SK-N-SH (cell line): ENCODE data around the gene BAIAP2L1. TPM values are rescaled to one million over a fixed set of nuclear protein-coding genes. Genes with fewer than 3 reads are reported as not detected.
"Not testable (repeated sequence)": the region's sequence is repeated elsewhere in the genome, so short reads cannot be mapped to it uniquely, and the experiment has no call there.

Source experiments
- CTCF ChIA-PET: fragments of 300-600, 350-600 bp; formaldehyde crosslinking; extraction: SDS; loops from one replicate; lab custom pipeline; 2021; lab: Yijun Ruan, JAX
- POLR2A ChIA-PET: fragments of 350-600 bp; sonication (Branson Sonifier 250); formaldehyde crosslinking; extraction: SDS; loops from one replicate; lab custom pipeline; 2020; ENCODE audit warnings: antibody characterized with exemption, inconsistent platforms; lab: Yijun Ruan, JAX
- DNase-seq: peaks from one replicate; pipeline ENCODE4 v3.0.0; 2012
- H2AFZ ChIP-seq: fragments of 200-600 bp; sonication (generic); 2 replicates; pipeline ENCODE4 v1.8.1; 2016; ENCODE audit warnings: antibody characterized with exemption, mild to moderate bottlenecking, low read depth
- H3F3A ChIP-seq: fragments of 200-600 bp; sonication (generic); replicated peaks from 2 replicates; pipeline ENCODE3; 2016; ENCODE audit warnings: antibody characterized with exemption, mild to moderate bottlenecking; ENCODE audit not compliant: insufficient read depth
- H3K27ac ChIP-seq, 2 experiments: fragments of 200-500 bp in 1 of 2; fragments of 200-600 bp in 1 of 2; sonication (Bioruptor generic) in 1 of 2; sonication (generic), shearing (Covaris generic) in 1 of 2; 2 replicates each; pipeline versions ENCODE4 v1.5.1 to v1.6.1; 2014 to 2016; ENCODE audit warnings: low read depth in 2 of 2, inconsistent platforms in 1 of 2, low read length in 1 of 2, mild to moderate bottlenecking in 1 of 2, mixed read lengths in 1 of 2
- H3K27me3 ChIP-seq: fragments of 200-600 bp; sonication (generic), shearing (Covaris generic); 2 replicates; pipeline ENCODE4 v1.6.1; 2016; ENCODE audit warnings: mixed run types; ENCODE audit not compliant: insufficient read depth
- H3K36me3 ChIP-seq, 2 experiments: fragments of 200-500 bp in 1 of 2; fragments of 200-600 bp in 1 of 2; sonication (Bioruptor generic) in 1 of 2; sonication (generic) in 1 of 2; replicated peaks in 1 of 2; 2 replicates each; pipeline versions ENCODE3 to v1.5.1; 2014 to 2016; ENCODE audit warnings: low read length in 1 of 2, mild to moderate bottlenecking in 1 of 2; ENCODE audit not compliant: insufficient read depth in 2 of 2, control insufficient read depth in 1 of 2
- H3K4me1 ChIP-seq, 2 experiments: fragments of 200-500 bp in 1 of 2; fragments of 200-600 bp in 1 of 2; sonication (Bioruptor generic) in 1 of 2; sonication (generic), shearing (Covaris generic) in 1 of 2; 2 replicates each; pipeline versions ENCODE4 v1.5.1 to v1.6.1; 2014 to 2016; ENCODE audit warnings: low read depth in 1 of 2, low read length in 1 of 2, mixed run types in 1 of 2; ENCODE audit not compliant: insufficient read depth in 2 of 2, control insufficient read depth in 1 of 2
- H3K4me2 ChIP-seq: fragments of 200-600 bp; sonication (generic), shearing (Covaris generic); 2 replicates; pipeline ENCODE4 v1.6.1; 2017; ENCODE audit warnings: mixed run types
- H3K4me3 ChIP-seq, 2 experiments: fragments of 200-500 bp in 1 of 2; fragments of 200-600 bp in 1 of 2; sonication (Bioruptor generic) in 1 of 2; sonication (generic), shearing (Covaris generic) in 1 of 2; 2 replicates each; pipeline versions ENCODE4 v1.5.1 to v1.8.1; 2014 to 2016; ENCODE audit warnings: low read depth in 2 of 2, inconsistent platforms in 1 of 2, low read length in 1 of 2, mild to moderate bottlenecking in 1 of 2, mixed read lengths in 1 of 2, moderate library complexity in 1 of 2
- H3K79me2 ChIP-seq: fragments of 200-600 bp; sonication (generic); 2 replicates; pipeline ENCODE4 v1.8.1; 2017; ENCODE audit warnings: mild to moderate bottlenecking; ENCODE audit not compliant: insufficient read depth
- H3K9ac ChIP-seq: fragments of 200-600 bp; sonication (generic); 2 replicates; pipeline ENCODE4 v1.6.1; 2017; ENCODE audit warnings: mixed run types
- H3K9me2 ChIP-seq: fragments of 200-600 bp; sonication (generic); 2 replicates; pipeline ENCODE4 v1.6.1; 2017; ENCODE audit warnings: mixed run types
- H3K9me3 ChIP-seq: fragments of 200-600 bp; sonication (generic); 2 replicates; pipeline ENCODE4 v1.6.1; 2017; ENCODE audit warnings: mixed run types, mild to moderate bottlenecking, moderate library complexity
- H4K20me1 ChIP-seq: fragments of 200-600 bp; sonication (generic); 2 replicates; pipeline ENCODE4 v1.6.1; 2017; ENCODE audit warnings: mild to moderate bottlenecking, mixed run types; ENCODE audit not compliant: insufficient read depth
- CHD2 ChIP-seq: fragments of 150-350 bp; IDR thresholded peaks from 2 replicates; pipeline ENCODE4 v1.6.1; 2018; ENCODE audit warnings: low read length; ENCODE audit not compliant: partially characterized antibody
- CTCF ChIP-seq: fragments of 200-600 bp; sonication (generic); IDR thresholded peaks from 2 replicates; pipeline ENCODE4 v1.6.1; 2017; ENCODE audit warnings: antibody characterized with exemption, mild to moderate bottlenecking, moderate library complexity
- ELF1 ChIP-seq: IDR thresholded peaks from 2 replicates; pipeline ENCODE4 v1.4.0; 2012
- EP300 ChIP-seq, 2 experiments: IDR thresholded peaks; 2 replicates each; pipeline versions ENCODE4 v1.4.0 to v1.6.1; 2012; ENCODE audit warnings: borderline replicate concordance in 1 of 2, low read depth in 1 of 2, low read length in 1 of 2
- EZH2phosphoT487 ChIP-seq: fragments of 200-600 bp; sonication (generic); IDR thresholded peaks from 2 replicates; pipeline ENCODE4 v1.6.1; 2017; ENCODE audit warnings: low read depth, mixed run types, mild to moderate bottlenecking, antibody characterized with exemption, moderate library complexity, borderline replicate concordance
- GABPA ChIP-seq: IDR thresholded peaks from 2 replicates; pipeline ENCODE4 v1.4.0; 2012; ENCODE audit warnings: low read depth, mild to moderate bottlenecking
- GATA2 ChIP-seq: sonication (generic); formaldehyde crosslinking; IDR thresholded peaks from 2 replicates; pipeline ENCODE4 v1.5.0; 2020; ENCODE audit warnings: mild to moderate bottlenecking, missing genetic modification reagents
- IRF3 ChIP-seq: fragments of 150-350 bp; IDR thresholded peaks from 2 replicates; pipeline ENCODE4 v1.6.1; 2016; ENCODE audit warnings: mild to moderate bottlenecking, low read depth, low read length
- MAX ChIP-seq: IDR thresholded peaks from 2 replicates; pipeline ENCODE4 v1.4.0; 2012; ENCODE audit warnings: low read depth
- PBX3 ChIP-seq: IDR thresholded peaks from 2 replicates; pipeline ENCODE4; 2012
- POLR2AphosphoS5 ChIP-seq: IDR thresholded peaks from 2 replicates; pipeline ENCODE4 v1.6.1; 2012; ENCODE audit warnings: low read depth, low read length
- RAD21 ChIP-seq: IDR thresholded peaks from 2 replicates; pipeline ENCODE4 v1.6.1; 2012; ENCODE audit warnings: mild to moderate bottlenecking, low read length
- REST ChIP-seq: IDR thresholded peaks from 2 replicates; pipeline ENCODE4 v1.6.1; 2012; ENCODE audit warnings: mild to moderate bottlenecking, low read depth, low read length, moderate library complexity
- RXRA ChIP-seq: IDR thresholded peaks from 2 replicates; pipeline ENCODE4 v1.4.0; 2012; ENCODE audit warnings: low read depth, mild to moderate bottlenecking, borderline replicate concordance
- TCF12 ChIP-seq: IDR thresholded peaks from 2 replicates; pipeline ENCODE4 v1.4.0; 2012
- YY1 ChIP-seq: IDR thresholded peaks from 2 replicates; pipeline ENCODE4 v1.4.0; 2012; ENCODE audit warnings: low read depth, mild to moderate bottlenecking
- WGBS: methylation state at CpG from one replicate; pipeline ENCODE4 v1.1.6; 2017; ENCODE audit warnings: low lambda C conversion rate; 5-methylcytosine and 5-hydroxymethylcytosine counted together
- polyA plus RNA-seq, 3 experiments: library from polyadenylated mRNA; depleted of rRNA; stranded (reverse); fragments of >200 nt; gene quantifications; 2 replicates each; pipeline ENCODE4 v1.2.3, GENCODE V29; 2012

Gene BAIAP2L1
- polyA plus RNA-seq, 1 of the 3 experiments (the other 2 are of a cell fraction) = 8.8 TPM

GRCh38 chr7:98317366-98318040 is 83.4 kb downstream of the BAIAP2L1 start (continued):
- TF ChIP-seq POLR2AphosphoS5 = no peak
- TF ChIP-seq, all 33 proteins: peak for 0

- 89% methylated on average over 4 of the region's 4 CpGs for WGBS
- H3K4me2 ChIP-seq, H2AFZ ChIP-seq, H3K36me3 ChIP-seq, H3K27me3 ChIP-seq, H3F3A ChIP-seq, H3K9me3 ChIP-seq, H3K9ac ChIP-seq, H3K9me2 ChIP-seq, H4K20me1 ChIP-seq, H3K4me3 ChIP-seq, H3K4me1 ChIP-seq, H3K79me2 ChIP-seq, DNase-seq, POLR2A ChIA-PET, H3K27ac ChIP-seq: not testable (repeated sequence)
- CTCF ChIA-PET = interaction anchor here (0.9 to 1.0 kb wide), 3 partner anchors 11 to 105 kb away, joined by 3 to 4 read pairs (median 4); no protein-coding TSS in a partner anchor
Measured at GRCh38 chr7:98315994-98316527, 84.8 kb downstream of the BAIAP2L1 start.

- no peak overlapping the region for H2AFZ ChIP-seq
- H3K27me3 ChIP-seq = no peaks in the 10 kb centered on the region
- H3K4me3 ChIP-seq = no peak overlapping the region
- no peaks in the 10 kb centered on the region for H3K9me3 ChIP-seq
- ChIA-PET CTCF (interaction anchor here (1.2 to 2.3 kb wide), 2 partner anchors 11 to 86 kb away, joined by 5 to 6 read pairs; partner anchors contain the start of gene BAIAP2L1), POLR2A (no interaction called here)
- WGBS = 72% methylated on average over 13 of the region's 13 CpGs
- H3K79me2 ChIP-seq = no peaks in the 10 kb centered on the region
- no peak overlapping the region for H3K27ac ChIP-seq
- no peaks in the 10 kb centered on the region for H3K36me3 ChIP-seq
- H4K20me1 ChIP-seq = no peaks in the 10 kb centered on the region
- H3F3A ChIP-seq = no peaks in the 10 kb centered on the region
- H3K4me1 ChIP-seq = no peaks in the 10 kb centered on the region
- DNase-seq = no peak
- H3K4me2 ChIP-seq = no peak overlapping the region
- no peak overlapping the region for H3K9ac ChIP-seq
- no peaks in the 10 kb centered on the region for H3K9me2 ChIP-seq
- TF ChIP-seq GABPA (no peak), PBX3 (no peak), MAX (no peak), CHD2 (no peak), ELF1 (no peak), IRF3 (no peak), RAD21 (no peak), RXRA (no peak), YY1 (no peak), GATA2 (no peak), EZH2phosphoT487 (no peak), REST (no peak), EP300 (IDR thresholded peaks at IDR 0.05; ENCODE audit: borderline replicate concordance in 1 of 2, low read depth in 1 of 2, low read length in 1 of 2) (no peak), CTCF (no peak), TCF12 (no peak)
Measured at GRCh38 chr7:98315318-98315993, 85.4 kb downstream of the BAIAP2L1 start.
